Activated CD4-positive, alpha-beta T cell treated with anti-CD3 and anti-CD28 coated beads, Interleukin-2, amount 50 U/mL, for 4 hours (primary cell): ENCODE measurements around the gene TNFRSF21.
"Not testable (repeated sequence)": the region's sequence is repeated elsewhere in the genome, so short reads cannot be mapped to it uniquely, and the experiment has no call there.

Experiments used
- DNase-seq, 2 experiments: peaks; one replicate each; pipeline ENCODE4 v3.0.0-alpha.2; 2020

The TNFRSF21 gene

DNA sequence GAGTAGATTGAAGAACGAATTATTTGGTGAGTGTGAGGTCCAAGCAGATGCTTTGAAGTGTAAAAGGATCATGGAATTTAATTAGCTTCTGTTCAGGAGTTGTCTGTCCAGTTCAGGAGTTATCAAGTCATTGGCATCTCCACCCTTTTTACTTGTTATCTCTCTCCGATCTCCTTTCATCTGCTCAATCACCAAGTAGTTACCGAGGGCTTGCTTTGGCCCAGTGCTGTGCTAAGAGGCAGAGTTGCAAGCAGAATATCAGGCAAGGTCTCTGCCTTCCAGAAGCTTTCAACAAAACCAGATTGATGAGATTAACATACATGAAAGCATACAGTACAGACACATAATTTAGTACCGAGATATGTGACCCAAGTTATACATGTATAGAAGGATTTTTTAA lies 10.2 kb upstream of the TNFRSF21 start:
- DNase-seq, result no peak

DNA sequence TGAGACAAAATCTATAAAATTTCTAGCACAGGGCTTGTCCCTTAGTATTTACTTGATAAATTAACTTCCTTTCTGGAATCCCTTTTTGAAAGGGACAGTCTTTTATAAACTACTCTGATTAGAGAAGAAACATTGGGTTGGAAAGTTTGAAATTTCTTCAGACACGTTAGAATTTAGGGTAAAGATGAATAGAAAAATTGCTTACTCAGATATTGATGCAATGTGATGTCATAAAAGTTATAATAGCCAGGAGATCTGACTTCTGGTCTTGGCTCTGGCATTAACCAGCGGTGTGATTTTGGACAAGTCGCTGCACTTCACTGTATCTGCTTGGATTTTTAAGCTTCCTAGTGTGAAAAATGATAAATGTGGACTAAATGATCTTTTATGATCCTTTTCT lies 9.7 kb upstream of the TNFRSF21 start:
- DNase-seq, result no peak

DNA sequence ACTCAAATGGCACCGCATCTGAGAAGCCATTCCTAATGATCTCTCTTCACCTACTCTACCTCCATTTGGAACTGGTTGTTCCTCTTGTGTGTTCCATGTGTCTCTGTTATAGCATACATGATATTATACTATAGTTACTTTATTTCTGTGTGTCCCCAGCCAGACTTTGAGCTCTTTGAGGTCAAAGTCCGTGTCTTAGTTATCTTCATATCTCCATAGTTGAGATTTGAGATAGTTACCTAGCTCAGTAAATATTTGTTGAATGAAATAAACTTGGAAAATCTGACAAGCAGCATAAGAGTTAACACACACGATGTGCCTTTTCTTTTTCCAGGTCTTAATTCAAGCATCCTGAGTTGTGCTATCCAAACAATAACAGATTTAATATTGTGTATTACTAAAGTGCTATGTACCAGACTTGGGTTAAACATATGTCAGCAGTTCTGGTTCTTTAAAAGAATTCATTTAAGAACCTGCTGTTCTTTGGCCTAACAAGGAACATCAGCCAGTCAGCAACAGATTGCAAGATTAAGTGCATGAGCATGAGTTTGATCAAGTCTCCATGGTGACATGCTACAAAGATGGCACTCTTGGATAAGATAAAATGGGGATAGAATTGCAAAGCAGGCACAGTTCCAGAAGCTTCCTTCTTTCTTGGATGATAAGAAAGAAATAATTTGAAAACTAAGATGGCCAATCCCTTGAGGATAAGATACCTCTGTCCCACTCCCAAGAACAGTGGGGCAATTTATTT lies 8.7 kb upstream of the TNFRSF21 start:
- no peak for DNase-seq

GRCh38 chr6:47315181-47315580 lies 5.5 kb upstream of the TNFRSF21 start:
- not testable (repeated sequence) for DNase-seq

DNA sequence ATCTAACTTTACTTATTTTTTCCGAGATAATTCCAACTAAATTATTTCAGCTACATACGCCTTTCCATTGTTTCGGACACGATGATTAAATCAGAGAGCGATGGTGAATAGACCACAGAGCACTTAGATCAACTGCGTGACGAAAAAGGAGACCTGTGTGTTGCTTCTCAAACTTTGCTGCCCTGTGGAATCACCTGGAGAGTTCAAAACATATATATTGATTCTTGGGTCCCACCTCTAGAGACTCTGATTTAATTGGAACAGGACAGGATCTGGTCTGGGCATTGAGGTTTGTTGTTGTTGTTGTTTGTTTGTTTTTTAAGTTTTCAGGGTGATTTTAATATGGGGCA lies 401 bp upstream of the TNFRSF21 start:
- no peak for DNase-seq

GRCh38 chr6:47308552-47309290 lies 984 bp downstream of the TNFRSF21 start:
- no peak for DNase-seq

DNA sequence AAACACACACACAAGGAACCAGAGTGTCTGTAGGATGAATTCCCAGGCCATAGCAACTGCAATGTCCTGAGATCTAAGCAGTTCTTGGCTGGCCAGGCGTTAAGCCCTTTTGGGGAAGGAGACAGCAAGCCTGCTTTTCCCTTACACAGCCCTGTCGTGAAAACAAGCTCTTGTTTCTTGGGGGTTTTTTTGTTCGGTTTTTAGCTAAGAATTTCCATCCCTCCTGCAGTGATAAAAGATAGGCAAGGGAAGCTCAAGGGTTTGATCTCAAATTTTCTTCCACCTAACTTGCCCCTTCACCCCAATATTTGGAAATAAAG lies 1.5 kb downstream of the TNFRSF21 start:
- no peak for DNase-seq

DNA sequence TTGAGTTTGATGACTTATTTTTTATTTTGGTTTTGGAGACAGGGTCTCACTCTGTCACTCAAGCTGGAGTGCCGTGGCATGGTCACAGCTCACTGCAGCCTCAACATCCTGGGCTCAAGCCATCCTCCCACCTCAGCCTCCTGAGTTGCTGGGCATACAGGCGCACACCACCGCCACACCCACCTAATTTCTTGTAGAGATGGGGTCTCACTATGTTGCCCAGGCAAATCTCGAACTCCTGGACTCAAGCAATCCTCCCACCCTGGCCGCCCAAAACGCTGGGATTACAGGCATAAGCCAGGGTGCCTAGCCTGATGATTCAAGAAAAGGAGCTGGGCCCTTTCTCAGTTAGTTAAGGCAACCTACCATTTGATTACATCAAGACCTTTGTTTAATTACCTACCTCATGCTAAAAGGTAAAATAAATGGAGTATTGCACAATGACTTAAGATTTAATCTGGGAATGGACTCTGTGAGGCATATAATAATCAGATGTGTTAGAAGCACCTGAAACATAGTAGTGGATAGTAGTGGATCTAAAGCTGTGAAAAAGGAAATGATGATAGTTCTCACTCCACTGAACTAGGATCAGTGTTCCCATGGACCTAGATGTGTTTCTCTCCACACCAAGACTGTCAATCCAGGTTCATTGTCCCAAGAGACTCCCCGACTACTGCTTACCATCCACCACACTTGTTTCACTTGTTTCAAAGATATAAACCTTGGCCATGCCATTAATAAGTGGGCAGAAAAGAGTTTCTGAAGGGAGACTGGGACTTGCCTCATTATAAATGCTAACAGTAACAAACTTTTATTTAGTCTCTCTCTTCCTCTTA lies 2.1 kb downstream of the TNFRSF21 start:
- DNase-seq, result no peak

DNA sequence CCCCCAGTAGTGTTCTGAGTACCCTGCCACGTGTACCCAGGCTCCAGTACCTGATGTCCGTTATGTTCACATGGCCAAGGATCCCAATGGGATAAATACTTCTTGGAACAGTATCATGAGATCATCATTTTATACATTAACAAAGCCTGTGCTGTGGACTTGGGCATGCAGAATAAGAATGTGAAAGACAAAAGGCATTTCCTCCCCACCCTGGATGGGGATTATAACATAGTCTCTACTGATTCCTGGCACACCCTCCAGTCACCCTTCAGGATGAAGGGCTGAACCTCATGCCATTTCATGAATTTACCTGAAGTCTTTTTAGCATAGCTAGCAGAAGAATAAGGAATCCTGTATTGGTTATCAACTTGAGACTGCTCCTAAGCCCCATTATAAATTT lies 2.8 kb downstream of the TNFRSF21 start:
- no peak for DNase-seq

DNA sequence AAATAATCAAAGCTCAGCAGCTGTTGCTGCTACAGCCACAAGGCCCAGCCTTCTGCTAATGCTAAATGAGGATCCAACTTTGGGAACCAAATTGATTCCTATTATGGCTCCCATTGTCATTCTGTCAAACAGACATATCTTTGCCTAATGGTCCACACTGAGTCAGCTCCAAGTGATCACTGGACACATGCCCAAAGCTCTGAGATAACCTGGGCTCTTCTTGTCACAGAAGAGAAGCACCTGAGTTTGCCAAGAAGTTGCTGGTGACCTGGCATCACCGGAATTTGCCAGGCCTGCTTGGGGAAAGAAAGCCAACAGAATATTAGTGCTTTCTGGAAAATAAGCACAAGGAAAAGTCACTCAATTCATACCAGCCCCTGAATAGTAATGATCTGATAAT lies 5.8 kb downstream of the TNFRSF21 start:
- no peak for DNase-seq

- no peak for DNase-seq
Observed at GRCh38 chr6:47303342-47303741, 6.4 kb downstream of the TNFRSF21 start.

DNA sequence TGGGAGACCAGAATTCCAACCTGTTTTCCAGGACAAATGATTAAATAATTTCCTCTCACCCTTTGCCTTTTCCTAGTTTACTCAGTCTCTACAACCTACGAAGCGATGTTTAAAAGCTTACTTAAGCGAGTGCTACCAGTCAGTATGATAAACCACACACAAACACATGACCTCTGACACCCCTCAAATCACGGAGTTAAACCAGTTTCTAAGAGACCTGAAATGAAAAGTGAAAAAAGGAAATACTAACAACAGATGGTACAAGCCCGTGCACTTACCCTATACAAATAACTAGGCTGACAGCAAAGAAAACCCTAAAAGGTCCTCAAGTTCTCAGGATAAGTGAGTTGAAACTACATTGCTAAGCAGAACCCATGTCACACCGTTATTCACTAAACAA lies 7.7 kb downstream of the TNFRSF21 start:
- no peak for DNase-seq

- DNase-seq, result no peak
Observed at GRCh38 chr6:47301441-47301840, 8.3 kb downstream of the TNFRSF21 start.

- no peak for DNase-seq
Observed at GRCh38 chr6:47300417-47300816, 9.3 kb downstream of the TNFRSF21 start.

GRCh38 chr6:47299965-47300364 lies 9.7 kb downstream of the TNFRSF21 start:
- DNase-seq, result no peak

- no peak for DNase-seq
Observed at GRCh38 chr6:47298475-47298874, 11.2 kb downstream of the TNFRSF21 start.

DNA sequence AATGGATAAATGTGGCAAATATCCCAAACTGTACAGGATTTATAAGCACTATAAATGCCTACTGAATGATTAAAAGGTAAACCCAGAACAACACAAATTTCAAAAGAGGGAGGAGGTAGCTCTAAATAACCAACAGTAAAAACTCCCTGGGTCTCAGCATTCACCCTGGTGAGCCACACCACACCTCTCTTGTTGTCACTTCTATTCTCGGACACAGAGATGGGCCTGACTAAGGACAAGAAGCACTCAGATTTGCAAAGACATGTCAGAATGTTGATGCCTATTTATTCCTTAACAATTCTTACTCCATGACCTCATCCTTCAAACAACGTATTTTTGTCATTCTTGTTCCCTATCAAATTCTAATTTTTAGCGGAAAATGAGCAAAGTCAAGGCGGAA lies 14.7 kb downstream of the TNFRSF21 start:
- no peak for DNase-seq

GRCh38 chr6:47292944-47293343 lies 16.8 kb downstream of the TNFRSF21 start:
- no peak for DNase-seq

- DNase-seq, result no peak
Observed at GRCh38 chr6:47292027-47292426, 17.7 kb downstream of the TNFRSF21 start.

DNA sequence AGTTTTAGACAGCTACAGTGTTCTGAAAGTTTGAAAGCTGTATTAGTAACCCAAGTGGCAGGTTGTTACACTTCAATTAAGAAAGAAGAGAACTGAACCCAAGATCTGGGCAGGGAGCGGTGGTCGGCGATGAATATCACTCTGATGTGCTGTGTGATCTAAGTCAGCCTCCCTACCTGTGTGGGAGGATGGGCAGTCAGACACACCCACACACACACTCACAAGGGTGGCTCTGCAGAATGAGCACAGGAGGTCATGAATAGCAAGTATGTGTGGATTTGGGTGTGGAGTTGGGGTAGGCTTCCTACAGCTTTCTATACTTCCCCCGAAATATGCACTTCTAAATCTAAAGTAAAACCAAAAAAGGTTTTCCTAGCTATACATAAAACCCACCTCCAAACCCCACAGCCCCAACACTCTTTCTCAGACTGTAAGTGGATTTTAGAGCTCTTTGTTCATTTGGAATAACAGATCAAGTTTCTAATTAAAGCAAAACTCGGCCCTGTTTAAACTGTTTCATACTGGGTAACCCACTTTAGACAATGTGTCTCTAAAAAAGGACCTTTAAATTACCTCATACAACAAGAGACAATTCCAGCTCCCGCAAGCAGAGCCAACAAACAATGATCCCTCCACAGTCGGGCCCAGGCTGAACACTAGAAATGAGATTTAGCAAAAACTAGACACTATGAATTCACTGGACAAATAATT lies 19.4 kb downstream of the TNFRSF21 start:
- DNase-seq, result no peak

DNA sequence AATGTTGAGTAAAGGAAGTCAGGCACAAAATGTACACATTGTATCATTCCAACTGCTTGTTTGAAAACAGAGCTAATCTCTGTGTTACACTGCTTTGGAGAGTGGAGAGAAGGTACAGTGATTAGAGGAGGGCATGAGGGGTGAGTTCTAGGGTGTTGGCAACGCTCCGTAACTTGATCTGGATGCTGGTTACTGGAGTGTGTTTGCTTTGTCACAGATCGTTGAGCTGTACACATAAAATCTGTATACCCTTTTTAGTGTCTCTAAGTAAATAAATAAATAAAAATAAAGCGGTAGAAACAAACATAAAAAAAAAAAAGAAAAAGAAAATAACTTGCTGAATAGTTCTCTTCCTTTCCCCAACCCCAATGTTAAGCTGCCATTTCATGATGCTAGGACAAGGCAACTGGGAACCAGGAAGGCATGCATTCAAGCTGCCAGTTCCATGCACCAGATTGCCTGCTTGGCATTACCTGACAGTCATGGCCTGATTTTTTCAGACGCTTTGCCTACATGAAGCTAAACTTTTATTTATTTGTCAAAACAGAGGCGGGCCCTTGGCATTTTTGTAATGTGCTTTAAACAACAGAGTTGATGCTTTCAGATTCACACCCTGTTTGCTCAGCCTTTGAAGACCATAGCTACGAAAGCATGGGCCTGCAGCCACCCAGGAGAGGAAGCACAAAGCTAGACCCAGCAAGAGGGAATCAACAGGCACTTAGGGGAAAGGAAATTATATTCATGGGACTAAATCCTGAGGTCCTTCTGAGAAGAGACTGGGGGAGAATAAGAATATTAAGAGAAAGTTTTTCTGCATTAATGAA lies 21.2 kb downstream of the TNFRSF21 start:
- no peak for DNase-seq

- no peak for DNase-seq
Observed at GRCh38 chr6:47286301-47286700, 23.4 kb downstream of the TNFRSF21 start.
